ENCODE data around the gene LRP11.
A peak's percentile ranks its signal among the peaks of the same experiment; 100 is the strongest.
"Not testable (repeated sequence)": the region's sequence is repeated elsewhere in the genome, so short reads cannot be mapped to it uniquely, and the experiment has no call there.

Gene LRP11, protein sequence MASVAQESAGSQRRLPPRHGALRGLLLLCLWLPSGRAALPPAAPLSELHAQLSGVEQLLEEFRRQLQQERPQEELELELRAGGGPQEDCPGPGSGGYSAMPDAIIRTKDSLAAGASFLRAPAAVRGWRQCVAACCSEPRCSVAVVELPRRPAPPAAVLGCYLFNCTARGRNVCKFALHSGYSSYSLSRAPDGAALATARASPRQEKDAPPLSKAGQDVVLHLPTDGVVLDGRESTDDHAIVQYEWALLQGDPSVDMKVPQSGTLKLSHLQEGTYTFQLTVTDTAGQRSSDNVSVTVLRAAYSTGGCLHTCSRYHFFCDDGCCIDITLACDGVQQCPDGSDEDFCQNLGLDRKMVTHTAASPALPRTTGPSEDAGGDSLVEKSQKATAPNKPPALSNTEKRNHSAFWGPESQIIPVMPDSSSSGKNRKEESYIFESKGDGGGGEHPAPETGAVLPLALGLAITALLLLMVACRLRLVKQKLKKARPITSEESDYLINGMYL

DNA sequence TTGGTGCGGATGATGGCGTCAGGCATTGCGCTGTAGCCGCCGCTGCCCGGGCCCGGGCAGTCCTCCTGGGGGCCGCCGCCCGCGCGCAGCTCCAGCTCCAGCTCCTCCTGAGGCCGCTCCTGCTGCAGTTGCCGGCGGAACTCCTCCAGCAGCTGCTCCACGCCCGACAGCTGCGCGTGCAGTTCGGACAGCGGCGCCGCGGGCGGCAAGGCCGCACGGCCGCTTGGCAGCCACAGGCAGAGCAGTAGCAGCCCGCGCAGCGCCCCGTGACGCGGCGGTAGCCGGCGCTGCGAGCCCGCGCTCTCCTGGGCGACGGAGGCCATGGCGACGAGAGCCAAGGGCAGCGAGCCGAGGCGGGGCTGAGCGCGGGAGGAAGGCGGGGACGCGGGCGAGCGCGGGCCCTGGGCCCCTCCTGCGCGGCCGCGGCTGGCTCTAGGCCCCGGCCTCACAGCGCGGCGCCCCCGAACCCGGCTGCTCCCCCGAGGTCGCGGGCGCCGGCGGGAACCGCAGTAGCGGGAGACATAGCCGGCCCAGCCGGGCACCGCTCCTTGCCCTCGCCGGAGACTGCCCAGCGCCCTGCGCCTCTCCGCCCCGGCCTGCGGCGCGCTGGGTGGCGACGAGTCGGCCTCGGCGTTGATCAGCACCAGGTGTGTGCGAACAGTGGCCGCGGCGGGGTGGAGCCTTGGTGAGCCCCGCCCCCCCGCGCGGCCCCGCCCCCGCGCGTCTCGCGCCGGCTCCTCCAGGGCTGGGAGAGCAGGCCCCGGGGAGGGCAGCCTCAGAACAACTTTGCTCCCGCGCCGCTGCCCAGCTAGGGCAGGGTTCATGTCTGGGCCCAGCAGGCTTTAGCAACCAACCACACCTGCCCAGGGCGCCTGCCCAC, at the start of gene LRP11:
TSS of gene LRP11 (minus strand) at position 662 of the 880 bp plus-strand sequence. CDS start at position 323, 339 bp downstream.
- peak; percentile 90 for DNase-seq (ENCODE audit: low spot score)

DNA sequence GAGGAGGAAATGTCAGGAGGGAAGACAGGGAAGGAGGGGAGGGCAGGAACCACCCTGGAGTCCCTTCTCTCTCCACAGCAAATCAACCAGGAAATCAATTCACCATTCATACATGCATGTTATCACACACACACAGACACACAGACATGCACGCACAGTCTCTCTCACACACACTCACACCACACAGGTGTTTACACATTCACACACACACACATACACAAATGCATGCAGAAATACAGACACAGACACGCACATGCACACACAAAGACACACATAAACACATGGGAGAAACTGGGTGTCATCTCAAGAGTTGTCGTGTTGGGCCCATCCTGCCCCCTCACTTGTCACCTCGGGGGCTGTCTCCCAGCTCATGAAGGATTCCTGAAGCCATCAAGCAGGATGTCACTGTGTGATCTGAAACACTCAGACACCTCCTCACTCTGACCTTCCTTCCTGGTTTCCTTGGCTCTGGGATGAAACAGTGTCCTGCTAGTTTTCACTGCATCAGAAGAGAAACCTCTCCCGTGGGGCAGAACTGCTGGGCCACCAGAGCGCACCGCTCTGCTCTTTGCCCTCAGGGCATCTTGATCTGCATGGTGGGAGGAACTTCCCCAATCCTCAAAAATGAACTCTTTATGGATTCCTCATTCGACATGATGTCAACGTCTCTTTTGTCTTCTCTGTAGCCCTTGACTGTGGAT, 49.5 kb upstream of the LRP11 start:
- DNase-seq (ENCODE audit: low spot score) = no peak

DNA sequence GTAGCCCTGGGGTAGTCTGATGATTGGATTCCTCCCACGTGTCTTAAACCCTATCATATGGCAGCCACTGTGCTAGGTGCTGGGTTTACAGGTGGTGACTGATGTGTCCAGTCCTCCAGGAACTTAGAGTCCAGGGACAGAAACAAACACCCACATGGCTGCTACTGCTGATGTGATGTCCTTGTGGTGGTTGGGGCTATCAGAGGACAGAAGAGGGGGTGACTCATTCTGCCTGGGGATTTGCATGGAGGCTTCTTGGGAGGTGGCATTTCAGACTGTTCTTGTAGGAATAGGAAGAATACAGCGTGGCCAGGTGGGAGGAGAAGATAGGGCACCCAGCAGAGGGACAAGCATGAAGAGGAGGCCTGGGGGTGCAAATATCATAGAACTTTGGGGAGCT, 48.9 kb upstream of the LRP11 start:
- no peak for DNase-seq (ENCODE audit: low spot score)

DNA sequence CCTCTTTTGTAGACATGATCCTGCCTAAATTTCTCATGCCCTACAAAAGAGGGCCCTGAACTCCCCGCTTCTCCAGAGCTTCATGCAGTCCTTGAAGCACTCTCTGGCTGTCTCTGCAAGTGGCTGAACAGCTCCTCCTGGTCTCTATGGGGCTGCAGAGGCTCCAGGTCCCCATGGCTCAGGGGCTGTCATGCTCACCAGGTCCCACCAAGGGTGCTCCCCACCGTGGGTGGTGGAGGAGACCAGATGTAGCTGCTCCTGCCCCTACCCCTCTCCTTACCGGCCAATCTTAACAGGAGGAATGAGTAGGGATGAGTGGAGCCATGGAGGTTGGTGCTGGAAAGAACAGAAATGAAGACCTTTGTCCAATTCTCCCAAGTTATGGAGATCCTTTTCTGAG, 48.5 kb upstream of the LRP11 start:
- DNase-seq (ENCODE audit: low spot score) = not testable (repeated sequence)

DNA sequence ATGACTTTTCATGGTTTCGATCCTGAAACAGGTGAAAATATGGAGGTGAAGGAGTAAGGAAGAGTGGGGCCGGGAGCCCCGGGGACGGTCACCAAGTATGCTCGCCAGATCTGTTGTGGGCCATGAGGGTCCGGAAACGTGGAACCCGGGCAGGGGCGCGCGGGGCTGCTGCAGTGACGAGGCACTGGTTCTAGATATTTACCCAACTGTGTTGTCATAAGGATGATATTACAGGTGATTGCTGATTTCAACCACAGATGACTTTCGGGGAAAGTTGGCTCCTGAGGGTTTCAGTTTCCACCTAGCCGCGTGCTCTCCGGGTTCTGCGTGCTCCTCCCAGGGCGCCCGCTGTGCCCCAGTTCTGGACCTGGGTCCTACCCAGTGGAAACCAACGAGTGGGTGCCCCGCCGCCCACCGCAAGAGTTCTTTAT, 46.6 kb upstream of the LRP11 start:
- no peak for DNase-seq (ENCODE audit: low spot score)

DNA sequence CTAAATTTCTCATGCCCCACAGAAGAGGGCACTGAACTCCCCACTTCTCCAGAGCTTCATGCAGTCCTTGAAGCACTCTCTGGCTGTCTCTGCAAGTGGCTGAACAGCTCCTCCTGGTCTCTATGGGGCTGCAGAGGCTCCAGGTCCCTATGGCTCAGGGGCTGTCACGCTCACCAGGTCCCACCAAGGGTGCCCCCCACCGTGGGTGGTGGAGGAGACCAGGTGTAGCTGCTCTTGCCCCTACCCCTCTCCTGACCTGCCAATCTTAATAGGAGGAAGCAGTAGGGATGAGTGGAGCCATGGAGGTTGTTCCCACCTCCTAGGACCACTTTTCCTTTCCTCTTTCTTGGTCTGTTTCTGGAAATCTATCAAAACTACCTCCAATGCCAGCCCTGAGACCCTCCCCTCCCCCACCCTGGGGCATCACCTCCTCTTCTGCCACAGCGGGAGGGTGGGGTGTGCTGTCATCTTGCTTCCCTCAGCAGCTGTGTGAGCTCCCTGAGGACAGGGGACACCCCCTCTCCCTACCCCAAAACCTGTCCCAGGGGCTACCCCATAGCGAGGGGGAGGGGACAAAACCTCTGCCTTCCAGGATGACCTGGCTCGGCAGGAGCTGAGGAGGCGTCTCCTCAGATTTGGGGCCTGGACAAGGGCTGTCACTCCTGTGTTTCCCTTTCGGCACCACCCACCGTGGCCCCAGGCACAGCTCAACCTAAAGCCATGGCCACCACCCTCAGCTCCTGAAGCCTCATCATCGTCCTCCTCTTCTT, 45.7 kb upstream of the LRP11 start:
- DNase-seq (ENCODE audit: low spot score) = no peak

DNA sequence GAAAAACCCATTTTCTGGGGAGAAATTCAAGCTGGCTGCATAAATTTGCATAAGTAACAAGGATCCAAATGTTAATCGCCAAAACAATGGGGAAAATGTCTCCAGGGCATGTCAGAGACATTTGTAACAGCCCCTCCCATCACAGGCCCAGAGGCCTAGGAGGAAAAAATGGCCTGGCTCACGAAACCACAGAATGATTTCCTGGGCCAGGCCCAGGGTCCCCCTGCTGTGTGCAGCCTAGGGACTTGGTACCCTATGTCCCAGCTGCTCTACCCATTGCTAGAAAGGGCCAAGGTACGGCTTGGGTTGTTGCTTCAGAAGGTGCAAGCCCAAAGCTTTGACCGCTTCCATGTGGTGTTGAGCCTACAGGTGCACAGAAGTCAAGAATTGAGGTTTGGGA, 44.3 kb upstream of the LRP11 start:
- not testable (repeated sequence) for DNase-seq (ENCODE audit: low spot score)

DNA sequence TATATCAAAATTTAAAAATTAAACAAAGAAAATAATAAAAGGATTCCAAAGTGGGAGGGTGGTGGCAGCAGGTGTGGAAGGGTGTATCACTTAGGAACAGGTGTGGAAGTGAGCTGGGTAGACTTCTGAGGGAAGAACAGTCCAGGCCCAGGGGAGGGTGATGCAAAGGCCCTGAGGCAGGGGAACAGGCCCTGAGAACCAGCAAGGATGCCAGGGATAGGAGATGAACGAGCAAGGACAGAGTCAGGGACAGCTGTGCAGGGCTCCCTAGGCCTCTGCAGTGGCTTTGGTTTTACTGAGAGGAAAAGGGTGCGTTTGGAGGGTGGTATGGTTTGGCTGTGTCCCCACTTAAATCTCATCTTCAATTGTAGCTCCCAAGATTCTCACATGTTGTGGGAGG, 43.2 kb upstream of the LRP11 start:
- no peak for DNase-seq (ENCODE audit: low spot score)

DNA sequence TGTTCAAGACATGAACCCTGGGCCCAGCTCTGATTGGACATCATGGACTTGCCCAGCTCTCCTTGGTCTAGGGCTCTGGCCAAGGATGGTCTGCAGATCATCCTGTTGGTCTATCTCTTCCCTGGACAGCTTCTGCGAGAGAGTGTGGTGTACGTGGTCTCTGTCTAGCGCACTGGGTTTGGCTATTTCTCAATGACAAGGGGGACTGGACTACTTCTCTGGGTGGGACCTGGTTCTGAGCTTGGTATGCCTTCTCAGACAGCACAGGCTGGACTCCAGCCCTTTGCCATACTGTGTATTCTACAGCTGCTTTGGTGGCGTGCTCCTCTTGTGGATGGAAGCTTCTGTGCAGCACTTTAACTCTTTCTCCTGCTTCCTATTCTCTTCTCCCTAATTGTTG, 42.2 kb upstream of the LRP11 start:
- no peak for DNase-seq (ENCODE audit: low spot score)

DNA sequence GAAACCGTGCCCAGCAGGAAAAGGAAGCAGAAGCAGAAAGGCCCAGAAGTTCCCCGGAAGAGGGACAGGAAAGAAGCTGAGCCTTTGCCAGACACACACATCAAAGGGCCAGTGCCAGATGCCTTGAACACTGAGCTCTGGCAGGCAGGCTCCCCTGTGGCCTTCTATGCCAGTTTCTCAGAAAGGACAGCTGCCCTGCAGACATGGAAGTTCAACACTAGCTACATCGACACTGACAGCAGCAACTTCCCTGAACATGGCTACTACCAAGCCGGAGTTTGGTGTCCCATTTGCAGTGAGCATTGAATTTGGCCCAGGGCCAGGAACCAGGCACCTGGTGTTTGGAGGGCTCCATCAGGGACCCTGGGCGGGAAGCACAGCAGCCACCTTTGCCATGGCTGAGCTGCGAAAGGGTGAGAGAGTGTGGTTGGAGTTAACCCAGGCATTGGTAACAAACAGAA, 41.8 kb upstream of the LRP11 start:
- DNase-seq (ENCODE audit: low spot score) = no peak

DNA sequence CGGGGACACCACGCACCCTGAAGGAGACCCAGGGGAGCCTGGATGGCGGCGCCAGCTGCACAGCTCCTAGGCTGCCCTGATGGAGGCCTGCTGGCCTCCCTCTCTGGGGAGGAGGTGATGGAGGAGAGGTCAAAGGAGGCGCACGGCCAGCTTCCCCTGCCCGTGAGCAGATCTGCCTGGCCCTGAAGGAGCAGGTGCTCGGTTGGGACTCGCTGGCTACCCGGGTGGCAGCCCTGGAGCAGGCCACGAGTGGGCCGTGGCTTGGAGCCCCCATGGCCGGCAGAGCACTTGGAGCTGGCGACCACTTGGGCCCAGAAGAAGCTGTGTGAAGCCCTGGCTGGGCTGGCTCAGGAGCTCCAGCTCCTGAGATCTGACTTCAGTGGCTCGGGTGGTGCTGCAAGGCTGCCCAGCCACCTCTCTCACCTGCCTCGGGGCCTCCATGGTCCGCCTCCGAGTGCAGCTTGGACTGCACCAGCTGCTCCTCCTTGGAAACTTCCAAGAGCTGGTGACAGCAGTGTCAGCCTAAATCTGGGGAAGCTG, 41.3 kb upstream of the LRP11 start:
- DNase-seq (ENCODE audit: low spot score) = no peak

DNA sequence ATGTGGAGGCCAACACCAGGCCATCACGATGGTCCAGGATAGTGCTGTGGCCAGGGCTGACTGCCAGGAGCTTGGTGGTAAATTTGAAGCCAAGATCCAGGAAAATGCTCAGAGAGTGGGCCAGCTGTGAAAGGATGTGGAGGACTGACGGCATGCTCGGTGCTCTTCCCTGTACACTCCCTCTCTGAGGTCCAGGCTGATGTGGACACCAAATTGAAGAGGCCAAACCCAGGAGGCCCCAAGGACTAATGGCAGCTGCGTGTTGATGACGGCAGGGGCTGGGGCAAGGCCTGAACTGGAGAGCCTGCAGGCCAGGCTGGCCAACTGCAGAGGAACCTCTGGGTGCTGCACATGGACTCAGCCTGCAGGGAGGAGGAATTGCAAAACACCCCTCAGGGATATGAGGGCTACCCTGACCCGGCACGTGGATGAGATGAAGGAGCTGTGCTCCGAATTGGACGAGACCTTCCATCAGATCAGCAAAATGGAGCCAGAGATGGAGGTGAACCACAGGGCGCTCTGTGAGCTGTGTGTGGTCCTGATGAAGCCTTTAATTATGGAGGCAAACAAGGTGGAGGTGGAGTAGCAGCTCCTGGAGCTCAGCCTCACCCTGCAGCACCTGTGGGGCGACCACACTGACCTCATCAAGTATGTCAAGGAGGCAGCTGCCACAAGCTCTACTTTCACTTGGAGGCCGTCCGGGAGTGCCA, 40.7 kb upstream of the LRP11 start:
- no peak for DNase-seq (ENCODE audit: low spot score)

DNA sequence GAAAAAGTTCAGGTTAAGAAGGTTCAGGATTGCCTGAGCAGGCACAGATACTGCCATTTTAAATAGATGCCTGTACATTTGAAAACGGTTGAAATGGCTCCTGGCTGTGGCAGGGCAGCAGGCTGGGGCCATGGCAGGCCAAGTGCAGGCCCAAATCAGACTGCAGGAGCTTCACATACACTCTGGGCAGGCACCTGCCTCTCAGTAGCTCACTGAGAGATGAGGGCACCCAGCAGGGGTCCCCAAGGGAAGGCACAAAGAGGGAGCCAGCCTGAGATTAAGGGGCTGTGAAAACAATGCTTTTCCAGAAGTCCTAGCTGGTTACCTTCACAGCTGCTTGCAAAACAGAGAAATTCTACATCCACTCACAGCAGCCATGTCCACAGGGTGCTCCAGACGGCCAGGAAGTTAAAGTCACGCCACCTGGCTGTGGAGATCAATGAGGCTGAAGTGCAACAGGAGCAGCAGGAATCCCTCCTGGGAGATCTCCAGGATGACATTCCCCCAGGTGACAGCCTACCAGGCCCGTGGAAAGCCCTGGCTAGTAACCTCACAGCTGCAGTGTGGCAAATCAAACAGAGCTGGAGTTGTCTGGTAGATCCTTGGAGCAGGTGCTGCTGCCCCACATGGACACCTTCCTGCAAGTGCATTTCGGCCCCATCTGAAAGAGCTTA, 39.9 kb upstream of the LRP11 start:
- no peak for DNase-seq (ENCODE audit: low spot score)

DNA sequence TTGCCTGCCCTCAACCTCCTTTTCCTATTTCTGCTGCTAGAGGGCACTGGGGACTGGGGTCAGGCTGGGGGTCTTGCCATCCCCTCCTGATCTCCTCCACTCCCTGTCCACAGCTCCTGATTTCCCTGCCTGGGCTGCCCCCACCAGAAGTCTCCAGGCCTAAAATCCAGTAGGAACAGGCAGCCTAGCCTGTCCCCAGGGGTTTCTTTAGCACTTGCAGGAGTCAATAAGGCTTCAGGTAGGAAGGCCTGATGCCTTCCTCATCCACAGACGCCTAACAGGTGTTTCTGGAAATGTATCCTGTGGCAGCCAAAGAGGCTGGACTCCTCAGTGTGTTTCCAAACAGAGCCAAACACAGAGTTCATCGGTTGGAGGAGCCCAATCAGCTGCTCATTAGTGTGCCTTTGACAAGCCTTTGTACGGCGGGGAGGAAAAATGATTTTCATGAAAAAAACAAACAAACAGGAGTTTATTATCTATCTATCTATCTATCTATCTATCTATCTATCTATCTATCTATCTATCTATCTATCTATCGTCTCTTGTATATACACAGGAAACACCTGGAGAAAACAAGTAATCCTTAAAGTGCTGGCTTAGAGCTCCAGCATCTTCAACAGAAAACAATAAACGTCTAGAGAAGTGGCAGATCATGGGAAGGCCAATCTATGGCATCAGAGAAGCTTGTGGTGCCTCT, 37.4 kb upstream of the LRP11 start:
- DNase-seq (ENCODE audit: low spot score) = no peak

DNA sequence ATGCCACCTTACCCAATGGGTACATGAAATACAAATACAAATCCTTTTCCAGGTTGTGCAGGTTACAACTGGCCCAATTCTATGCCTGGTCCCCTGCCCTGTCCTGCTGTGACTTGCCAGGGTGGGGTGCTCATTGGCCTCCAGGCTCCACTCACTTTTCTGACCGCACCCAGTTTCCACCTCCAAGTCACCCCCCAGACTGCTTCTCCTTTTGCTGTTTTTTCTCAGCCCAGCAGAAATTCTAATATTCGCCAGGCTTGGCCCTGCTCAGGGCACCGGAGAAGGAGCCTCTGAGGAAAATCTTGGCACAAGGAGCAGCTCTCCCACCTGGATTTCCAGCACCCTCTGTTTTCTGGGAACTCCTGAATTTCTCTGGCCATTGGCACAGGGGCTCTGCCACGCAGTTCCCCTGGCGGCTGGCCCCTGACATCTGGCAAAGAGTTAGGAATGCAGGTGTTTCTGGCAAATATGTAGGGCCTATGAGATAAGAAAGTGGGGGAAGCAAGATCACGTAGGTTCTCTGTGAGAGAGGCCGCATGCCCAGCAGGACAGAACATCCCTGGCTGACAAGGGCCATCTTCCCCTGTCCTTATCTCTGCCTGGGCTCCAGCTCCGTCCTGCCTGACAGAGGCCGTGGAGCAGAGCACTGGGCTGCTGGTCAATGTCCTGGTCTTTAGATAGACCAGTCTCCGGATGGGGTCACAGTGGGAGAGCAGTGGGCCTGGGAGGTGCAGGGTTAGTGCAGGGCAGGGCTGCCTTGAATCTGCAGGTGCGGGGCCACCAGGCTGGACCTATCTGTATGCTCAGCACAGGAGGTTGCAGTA, 36.7 kb upstream of the LRP11 start:
- DNase-seq (ENCODE audit: low spot score) = no peak

DNA sequence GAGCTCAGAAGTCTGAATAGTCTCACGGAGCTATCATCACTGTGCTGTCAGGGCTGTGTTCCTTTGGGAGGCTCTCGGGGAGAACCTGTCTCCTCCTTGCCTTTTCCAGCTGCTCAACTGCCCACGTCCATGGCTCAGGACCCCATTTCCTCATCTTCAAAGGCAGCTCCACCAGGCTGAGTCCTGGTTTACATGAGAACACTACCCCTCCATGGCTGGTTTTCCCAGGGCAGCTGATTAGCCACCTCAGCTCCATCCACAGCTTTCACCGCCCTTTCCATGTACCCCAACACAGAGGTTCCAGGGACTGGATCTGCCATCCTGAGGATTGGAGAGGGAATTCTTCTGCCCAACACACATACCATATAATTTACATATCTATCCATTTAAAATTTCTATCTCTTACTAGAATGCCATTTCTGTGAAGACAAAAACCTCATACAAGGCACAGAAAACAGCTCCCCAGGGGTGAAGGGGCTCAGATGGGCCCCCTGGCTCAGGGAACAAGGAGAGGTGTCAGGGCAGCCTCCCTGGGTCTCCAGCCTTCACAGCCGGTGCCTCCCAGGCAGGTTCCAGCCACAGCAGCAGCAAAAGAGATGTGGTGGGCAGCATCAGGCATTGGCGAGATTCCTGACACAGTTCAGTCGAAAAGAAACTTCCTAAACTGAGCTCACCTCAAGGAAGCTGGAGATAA, 35.9 kb upstream of the LRP11 start:
- no peak for DNase-seq (ENCODE audit: low spot score)

DNA sequence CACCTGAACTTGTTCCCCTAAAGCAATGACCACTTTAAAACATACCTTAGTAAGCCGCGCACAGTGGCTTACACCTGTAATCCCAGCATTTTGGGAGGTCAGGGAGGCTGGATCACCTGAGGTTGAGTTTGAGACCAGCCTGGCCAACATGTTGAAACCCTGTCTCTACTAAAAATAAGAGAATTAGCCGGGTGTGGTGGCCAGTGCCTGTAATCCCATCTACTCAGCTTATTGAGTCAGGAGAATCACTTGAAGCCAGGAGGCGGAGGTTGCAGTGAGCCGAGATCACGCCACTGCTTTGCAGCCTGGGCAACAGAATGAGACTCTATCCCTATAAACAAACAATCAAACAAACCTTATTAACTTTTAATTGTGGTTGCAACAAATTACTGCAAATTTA, 35.3 kb upstream of the LRP11 start:
- no peak for DNase-seq (ENCODE audit: low spot score)

DNA sequence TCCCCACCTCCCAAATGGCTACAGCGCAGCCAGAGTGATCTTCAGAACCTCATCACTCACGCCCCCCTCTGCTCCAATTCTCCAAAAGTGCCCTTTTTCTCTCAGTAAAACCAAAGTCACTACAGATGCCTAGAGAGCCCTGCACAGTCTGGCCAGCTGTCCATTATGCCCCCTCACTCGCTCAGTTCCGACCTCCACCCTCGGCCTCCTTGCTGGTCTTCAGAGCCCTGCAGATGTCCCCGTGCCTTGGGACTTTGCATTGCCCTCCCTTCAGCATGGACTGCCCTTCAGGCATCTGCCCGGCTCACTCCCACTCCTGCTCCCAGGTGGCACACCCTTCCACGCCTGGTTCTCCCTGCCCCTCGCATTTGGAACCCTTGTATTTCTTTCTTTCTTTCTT, 34.8 kb upstream of the LRP11 start:
- DNase-seq (ENCODE audit: low spot score) = no peak

Measured in NAMALWA (cell line).